Chondrocyte (in vitro differentiated cells): Measurements from ENCODE around the gene TMIGD3. TPM values are rescaled to one million over a fixed set of nuclear protein-coding genes. Genes with fewer than 3 reads are reported as not detected.

Experiments used
- DNase-seq: peaks from one replicate; pipeline ENCODE4 v3.0.0; 2021; ENCODE audit warnings: mixed read lengths, low spot score
- H3K27ac Mint-ChIP-seq: one replicate; pipeline ENCODE4 v1.8.0; 2021; ENCODE audit warnings: mild to moderate bottlenecking, moderate library complexity, mixed read lengths; ENCODE audit not compliant: unreplicated experiment
- H3K27me3 Mint-ChIP-seq: 2 replicates; pipeline ENCODE4 v1.8.0; 2021; ENCODE audit warnings: low read depth, mixed read lengths
- H3K36me3 Mint-ChIP-seq: 2 replicates; pipeline ENCODE4 v1.8.0; 2021; ENCODE audit warnings: low read depth, mixed read lengths
- H3K4me1 Mint-ChIP-seq: 2 replicates; pipeline ENCODE4 v1.8.0; 2021; ENCODE audit warnings: low read depth, mild to moderate bottlenecking, mixed read lengths
- H3K4me3 Mint-ChIP-seq: one replicate; pipeline ENCODE4 v1.8.0; 2021; ENCODE audit warnings: mild to moderate bottlenecking, moderate library complexity, mixed read lengths; ENCODE audit not compliant: unreplicated experiment
- H3K9me3 Mint-ChIP-seq: 2 replicates; pipeline ENCODE4 v1.8.0; 2021; ENCODE audit warnings: low read depth, mixed read lengths
- CTCF ChIP-seq: fragments of 200-600 bp; sonication (generic); IDR thresholded peaks from 2 replicates; pipeline ENCODE4 v1.5.0; 2021; ENCODE audit warnings: antibody characterized with exemption, mild to moderate bottlenecking, moderate library complexity
- total RNA-seq: library from RNA; stranded (reverse); gene quantifications from 3 replicates; pipeline ENCODE4 v1.2.1, GENCODE V29; 2021

The TMIGD3 gene
- total RNA-seq, 1 donor from 2014 or later: not detected

GRCh38 chr1:111506561-111506960, 3.1 kb upstream of the TMIGD3 start:
- no peaks in the 10 kb centered on the region for H3K36me3 Mint-ChIP-seq
- H3K27me3 Mint-ChIP-seq: peaks cover 2% of the 10 kb centered on the region
- no peak for TF ChIP-seq CTCF
- H3K4me1 Mint-ChIP-seq: peaks cover 15% of the 10 kb centered on the region
- H3K27ac Mint-ChIP-seq: no peak overlapping the region
- H3K9me3 Mint-ChIP-seq: no peaks in the 10 kb centered on the region
- no peak for DNase-seq
- H3K4me3 Mint-ChIP-seq: no peak overlapping the region

- no peaks in the 10 kb centered on the region for H3K9me3 Mint-ChIP-seq
- no peak overlapping the region for H3K4me3 Mint-ChIP-seq
- no peak overlapping the region for H3K27ac Mint-ChIP-seq
- TF ChIP-seq CTCF: no peak
- DNase-seq: no peak
- H3K36me3 Mint-ChIP-seq: no peaks in the 10 kb centered on the region
- H3K4me1 Mint-ChIP-seq: peaks cover 15% of the 10 kb centered on the region
- peaks cover 4% of the 10 kb centered on the region for H3K27me3 Mint-ChIP-seq
Measured at GRCh38 chr1:111505641-111506119, 2.2 kb upstream of the TMIGD3 start.

DNA sequence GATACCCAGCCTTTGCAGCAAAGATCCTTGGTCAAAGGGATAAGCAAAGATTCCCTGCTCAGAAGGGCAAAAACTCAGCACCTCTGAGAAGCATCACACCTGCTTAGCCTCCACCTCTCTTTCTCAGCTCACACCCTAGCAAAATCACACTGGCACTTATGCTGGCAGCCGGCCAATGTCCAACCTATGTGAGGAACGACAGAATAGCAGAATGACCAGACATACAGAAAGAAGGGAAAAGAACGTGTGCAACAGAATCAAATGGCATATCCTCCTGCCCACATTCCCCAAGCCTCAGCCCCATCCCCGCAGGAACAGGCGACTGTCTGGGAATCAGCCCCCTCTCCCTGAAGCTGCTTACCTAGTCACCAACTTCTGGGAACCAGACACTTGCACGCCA, 664 bp upstream of the TMIGD3 start:
- Mint-ChIP-seq H3K4me1 (peaks cover 15% of the 10 kb centered on the region), H3K36me3 (no peaks in the 10 kb centered on the region), H3K27me3 (peaks cover 17% of the 10 kb centered on the region), H3K9me3 (no peaks in the 10 kb centered on the region), H3K27ac (no peak overlapping the region), H3K4me3 (no peak overlapping the region)
- no peak for TF ChIP-seq CTCF
- DNase-seq: no peak

DNA sequence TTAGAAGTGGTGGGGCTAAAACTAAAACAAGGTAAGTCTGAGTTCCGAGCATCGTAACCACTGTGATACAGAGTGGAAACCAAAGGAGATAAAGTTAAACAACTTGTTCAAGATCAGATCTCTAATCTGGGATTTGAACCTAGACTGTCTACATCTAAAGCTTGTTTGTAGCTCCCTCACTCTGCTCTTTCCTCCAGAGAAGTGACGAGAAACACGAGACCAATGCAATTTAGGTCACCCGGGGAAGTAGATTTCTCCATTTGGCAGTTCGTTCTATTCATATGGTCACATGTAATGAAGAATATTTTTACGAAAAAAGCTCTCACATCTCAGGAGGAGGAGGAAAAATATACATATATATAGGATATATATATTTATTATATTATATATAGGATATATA, 1.8 kb downstream of the TMIGD3 start:
- H3K4me3 Mint-ChIP-seq: no peak overlapping the region
- peaks cover 22% of the 10 kb centered on the region for H3K27me3 Mint-ChIP-seq
- H3K4me1 Mint-ChIP-seq: no peaks in the 10 kb centered on the region
- DNase-seq: no peak
- peaks cover 1% of the 10 kb centered on the region for H3K9me3 Mint-ChIP-seq
- no peak overlapping the region for H3K27ac Mint-ChIP-seq
- no peak for TF ChIP-seq CTCF
- no peaks in the 10 kb centered on the region for H3K36me3 Mint-ChIP-seq

GRCh38 chr1:111499026-111499785, 4.2 kb downstream of the TMIGD3 start:
- Mint-ChIP-seq H3K36me3 (peaks cover 2% of the 10 kb centered on the region), H3K4me1 (no peaks in the 10 kb centered on the region), H3K4me3 (no peak overlapping the region), H3K9me3 (peaks cover 10% of the 10 kb centered on the region), H3K27ac (no peak overlapping the region), H3K27me3 (peaks cover 39% of the 10 kb centered on the region)
- TF ChIP-seq CTCF: no peak
- no peak for DNase-seq
